ENCODE results near the gene PHF21B.

DNA sequence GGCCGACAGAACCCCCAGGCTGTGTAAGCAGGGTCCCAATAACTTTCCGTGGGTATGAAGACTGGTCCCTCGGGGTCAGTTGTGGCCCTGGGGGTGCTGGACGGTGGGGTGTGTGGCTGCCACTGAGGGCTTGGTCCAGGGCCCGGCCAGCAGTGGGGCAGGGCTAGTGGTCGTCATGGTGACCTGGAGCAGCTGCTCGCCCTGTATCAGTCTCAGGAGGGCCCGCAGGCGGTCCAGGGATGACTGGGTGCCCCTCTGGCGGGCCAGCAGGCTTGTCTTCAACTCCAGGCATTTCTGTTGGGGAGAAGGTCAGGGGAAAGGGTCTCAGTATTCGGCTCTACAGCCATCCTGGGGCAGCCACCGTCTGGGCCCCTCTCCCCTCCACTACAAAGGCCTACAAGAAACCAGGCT, 126.8 kb downstream of the PHF21B start:
- TF ChIP-seq BHLHE40 (IDR thresholded peaks at IDR 0.05; ENCODE audit: borderline replicate concordance) (no peak), ARNT (IDR thresholded peaks at IDR 0.05) (no peak)

Measured in HEK293T (cell line).